Melanocyte of skin (primary cell): ENCODE results near the gene IFI27L2. TPM values are rescaled to one million over a fixed set of nuclear protein-coding genes. Genes with fewer than 3 reads are reported as not detected.

Source experiments
- total RNA-seq, 2 donors: library from RNA; depleted of rRNA; stranded (reverse); fragments of >200 nt; gene quantifications; 2 replicates each; pipeline ENCODE4 v1.2.3, GENCODE V29; 2012

Gene IFI27L2, protein sequence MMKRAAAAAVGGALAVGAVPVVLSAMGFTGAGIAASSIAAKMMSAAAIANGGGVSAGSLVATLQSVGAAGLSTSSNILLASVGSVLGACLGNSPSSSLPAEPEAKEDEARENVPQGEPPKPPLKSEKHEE
- total RNA-seq, result 100 to 1,000 TPM in 1 of 2 donors, 10 to 100 TPM in 1; 53.6 to 104 TPM

DNA sequence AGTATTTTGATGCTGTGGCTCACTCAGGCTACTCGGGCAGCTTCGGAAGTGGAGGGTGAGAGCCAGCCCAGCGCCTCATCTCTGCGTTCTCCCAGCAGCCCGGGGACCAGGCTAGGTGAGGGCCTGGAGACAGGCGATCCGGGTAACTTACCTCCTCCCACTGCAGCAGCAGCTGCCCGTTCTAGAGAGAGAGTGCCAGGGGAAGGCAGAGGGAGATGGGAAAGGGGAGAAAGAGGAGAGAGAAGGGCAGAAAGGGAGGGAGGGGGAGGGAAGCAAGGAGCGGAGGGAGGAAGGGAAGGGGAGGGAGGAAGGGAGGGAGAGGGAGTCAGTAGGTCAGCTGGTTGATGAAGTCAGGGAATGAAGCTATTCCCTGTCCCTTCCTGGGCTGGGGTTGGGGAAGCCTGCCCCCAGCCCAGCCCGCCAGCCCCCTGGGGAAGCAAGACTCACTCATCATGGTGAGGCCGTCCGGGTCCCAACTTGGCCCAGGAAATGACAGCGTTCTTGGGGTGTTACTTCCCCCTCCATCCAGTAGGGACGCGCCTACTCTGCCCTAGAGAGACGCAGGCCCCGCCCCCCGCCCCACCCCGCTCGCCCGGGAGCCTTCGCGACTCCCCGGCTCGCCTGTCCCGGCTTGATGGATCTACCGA lies at the start of gene IFI27L2:
Gene IFI27L2 (minus strand): TSS at position 494 of the 647 bp plus-strand sequence. CDS start 40 bp downstream, at position 454.

DNA sequence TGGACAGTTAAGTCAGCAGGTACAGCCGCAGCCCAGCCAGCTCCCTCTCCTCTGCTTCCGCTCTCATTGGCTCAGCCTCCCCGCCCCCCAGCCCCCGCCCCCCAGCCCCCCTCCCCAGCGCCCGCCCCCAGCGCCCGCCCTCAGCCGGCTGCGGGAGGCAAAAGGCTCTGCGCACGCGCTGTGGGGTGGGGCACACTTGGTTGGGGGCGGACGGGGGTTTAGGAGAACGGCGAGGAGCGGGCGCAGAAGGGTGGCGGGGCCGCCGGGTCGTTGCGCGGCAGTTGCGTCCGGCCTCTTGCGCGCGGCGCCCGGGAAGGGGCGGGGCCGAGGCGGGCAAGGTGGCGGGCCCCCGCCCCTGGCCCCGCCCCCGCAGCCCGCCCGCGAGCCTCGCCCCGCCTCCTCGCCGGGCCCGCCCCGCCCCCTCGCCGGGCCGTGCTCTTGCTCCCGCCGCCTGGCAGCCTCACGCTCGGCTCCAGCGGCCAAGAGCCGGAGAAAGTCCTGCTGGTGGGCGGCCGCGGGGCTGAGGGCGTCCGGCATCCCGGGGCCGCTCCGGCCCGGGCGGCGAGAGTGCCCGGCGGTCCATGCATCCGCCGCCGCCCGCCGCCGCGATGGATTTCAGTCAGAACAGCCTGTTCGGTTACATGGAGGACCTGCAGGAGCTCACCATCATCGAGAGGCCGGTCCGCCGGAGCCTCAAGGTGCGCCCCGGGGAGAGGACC lies 44.6 kb upstream of the IFI27L2 start, which contains the start of gene PPP4R4:
Gene PPP4R4 (plus strand): TSS at position 438 of the 719 bp plus-strand sequence. CDS start 144 bp downstream, at position 582.

DNA sequence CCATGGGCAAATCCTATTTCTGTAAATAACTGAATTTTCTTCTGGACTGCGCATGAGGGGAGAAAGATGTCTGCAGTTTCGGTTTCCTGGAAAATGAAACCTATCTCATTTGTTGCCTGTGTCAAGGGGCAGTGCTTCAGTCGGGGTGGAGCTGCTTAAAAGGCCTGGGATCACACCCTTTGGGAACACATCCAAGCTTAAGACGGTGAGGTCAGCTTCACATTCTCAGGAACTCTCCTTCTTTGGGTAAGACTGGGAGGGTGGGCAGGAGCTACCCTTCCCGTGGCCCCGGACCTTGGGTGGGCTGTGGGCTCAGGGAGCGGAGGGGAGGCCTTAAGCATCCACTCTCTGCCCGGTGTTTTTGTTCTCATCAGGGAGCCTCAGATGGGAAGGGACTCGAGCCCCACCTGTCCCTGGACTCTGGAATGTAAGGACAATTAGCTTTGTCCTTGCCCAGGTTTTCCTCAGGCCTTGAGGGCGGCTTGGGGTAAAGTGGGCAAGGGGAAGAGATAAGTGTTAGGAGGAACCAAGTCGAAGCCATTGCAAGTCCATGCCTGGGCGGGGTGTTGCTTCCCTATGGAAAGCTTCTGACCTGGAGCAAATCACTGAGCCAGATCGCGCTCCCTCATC lies 18.7 kb downstream of the IFI27L2 start, which contains the start of gene IFI27:
Gene IFI27 (plus strand): TSS at position 185 of the 630 bp plus-strand sequence.

DNA sequence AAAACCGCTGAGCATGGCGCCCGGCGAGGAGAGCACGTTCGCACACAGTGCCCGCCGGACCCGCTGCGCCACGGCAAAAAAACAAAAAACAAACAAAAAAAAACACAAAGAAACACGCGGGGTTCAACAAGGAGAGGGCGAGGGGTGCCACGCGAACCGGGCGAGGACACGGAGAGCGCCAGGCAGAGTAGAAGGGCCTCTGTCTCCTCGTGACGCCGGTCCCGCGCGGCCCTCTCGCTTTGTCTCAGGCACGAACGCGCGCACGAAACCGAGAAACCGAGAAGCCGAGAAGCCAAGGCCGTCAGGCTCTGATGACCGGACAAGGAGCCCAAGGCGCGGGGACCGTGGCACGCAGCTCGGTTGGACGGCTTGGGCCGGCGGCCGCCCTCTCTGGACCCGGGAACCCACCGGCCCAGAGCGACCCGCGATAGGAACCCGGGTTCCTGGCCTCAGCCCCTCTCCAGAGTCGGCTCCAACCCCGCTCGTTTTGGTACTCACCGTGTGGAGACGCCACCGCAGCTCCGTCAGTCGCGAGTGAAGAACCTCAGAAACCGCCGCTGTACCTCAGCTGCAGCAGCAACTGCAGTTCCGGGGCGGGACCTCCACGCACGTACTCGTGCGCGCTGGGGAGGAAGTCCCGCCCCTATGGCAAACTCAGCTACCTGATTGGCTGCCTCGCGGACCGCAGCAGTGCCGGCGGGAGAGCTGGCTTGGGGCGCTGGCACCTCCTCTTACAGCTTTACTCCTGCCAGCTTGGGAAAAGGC lies 48.6 kb downstream of the IFI27L2 start, which contains the start of the genes DDX24 and IFI27L1:
Gene DDX24 (minus strand): TSS at position 582 of the 765 bp plus-strand sequence. CDS start 1,460 bp downstream, outside the sequence.
Gene IFI27L1 (plus strand): TSS at position 690 of the 765 bp plus-strand sequence. CDS start 15,628 bp downstream, outside the sequence.

Other genes starting within 250 kb of the IFI27L2 start
- gene FAM181A, start 202.3 kb downstream of the IFI27L2 start, total RNA-seq, result not detected
- 1 to 10 TPM; 1.7 to 3.1 TPM for gene ASB2, start 153.0 kb downstream of the IFI27L2 start, total RNA-seq
- gene CCDC197, start 132.3 kb downstream of the IFI27L2 start, total RNA-seq, result not detected
- gene OTUB2, start 103.3 kb downstream of the IFI27L2 start, total RNA-seq, result 1 to 10 TPM; 1.3 to 2.4 TPM
- gene DDX24, start 48.4 kb downstream of the IFI27L2 start, total RNA-seq, result 100 to 1,000 TPM; 147 to 153 TPM
- gene IFI27L1, start 48.3 kb downstream of the IFI27L2 start, total RNA-seq, result 10 to 100 TPM; 16.7 to 20.3 TPM
- 1,000 to 10,000 TPM; 1,659 to 2,734 TPM for gene IFI27, start 18.9 kb downstream of the IFI27L2 start, total RNA-seq
- gene PPP4R4, start 44.7 kb upstream of the IFI27L2 start, total RNA-seq, result under 1 TPM in 1 of 2 donors, not detected in 1; 0.34 TPM
- not detected for gene SERPINA10, start 163.7 kb upstream of the IFI27L2 start, total RNA-seq
- not detected for gene SERPINA6, start 193.7 kb upstream of the IFI27L2 start, total RNA-seq
- not detected for gene SERPINA2, start 237.1 kb upstream of the IFI27L2 start, total RNA-seq